ENCODE data around the gene TRMO.

TRMO gene

DNA sequence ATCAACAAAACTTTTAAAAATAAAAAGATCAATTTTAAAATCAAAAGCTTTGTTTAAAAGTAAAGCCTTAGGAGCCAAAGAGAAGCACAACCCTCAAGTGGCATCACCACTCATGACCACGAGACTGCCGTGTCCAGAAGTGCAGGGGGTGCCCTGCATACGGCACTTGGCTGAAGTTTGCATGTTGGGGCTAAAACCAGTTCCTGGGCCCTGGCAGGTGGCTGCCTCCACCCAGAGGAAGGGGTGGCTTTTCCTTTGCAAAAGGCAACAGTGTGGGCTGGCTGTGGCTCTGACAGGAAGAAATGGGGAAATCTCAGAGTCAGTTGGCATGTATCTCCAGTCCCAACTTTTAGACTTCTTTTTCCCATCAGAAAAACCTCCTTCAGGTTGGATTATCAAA lies 15.3 kb downstream of the TRMO start:
- H3K4me1 ChIP-seq (ENCODE audit: control insufficient read depth, low read length) = no peaks in the 10 kb centered on the region
- peaks cover 3% of the 10 kb centered on the region; the same call in 1 of the 2 replicates for H4K20me1 ChIP-seq (ENCODE audit: control insufficient read depth, insufficient read depth, low read depth, low read length)
- H3K36me3 ChIP-seq (ENCODE audit: control insufficient read depth, low read length) = peaks cover 53% of the 10 kb centered on the region
- no peaks in the 10 kb centered on the region for H3F3A ChIP-seq (ENCODE audit: control insufficient read depth, insufficient read depth)
- H3K4me3 ChIP-seq (ENCODE audit: low read length) = no peak overlapping the region
- H3K27me3 ChIP-seq (ENCODE audit: control insufficient read depth, low read length) = no peaks in the 10 kb centered on the region
- no peak overlapping the region for H3K4me2 ChIP-seq (ENCODE audit: low read length)
- H3K27ac ChIP-seq (ENCODE audit: low read depth, low read length) = no peak overlapping the region
- H3K9me3 ChIP-seq (ENCODE audit: control insufficient read depth, insufficient read depth, low read length) = no peaks in the 10 kb centered on the region
- TF ChIP-seq, protein P1, sequence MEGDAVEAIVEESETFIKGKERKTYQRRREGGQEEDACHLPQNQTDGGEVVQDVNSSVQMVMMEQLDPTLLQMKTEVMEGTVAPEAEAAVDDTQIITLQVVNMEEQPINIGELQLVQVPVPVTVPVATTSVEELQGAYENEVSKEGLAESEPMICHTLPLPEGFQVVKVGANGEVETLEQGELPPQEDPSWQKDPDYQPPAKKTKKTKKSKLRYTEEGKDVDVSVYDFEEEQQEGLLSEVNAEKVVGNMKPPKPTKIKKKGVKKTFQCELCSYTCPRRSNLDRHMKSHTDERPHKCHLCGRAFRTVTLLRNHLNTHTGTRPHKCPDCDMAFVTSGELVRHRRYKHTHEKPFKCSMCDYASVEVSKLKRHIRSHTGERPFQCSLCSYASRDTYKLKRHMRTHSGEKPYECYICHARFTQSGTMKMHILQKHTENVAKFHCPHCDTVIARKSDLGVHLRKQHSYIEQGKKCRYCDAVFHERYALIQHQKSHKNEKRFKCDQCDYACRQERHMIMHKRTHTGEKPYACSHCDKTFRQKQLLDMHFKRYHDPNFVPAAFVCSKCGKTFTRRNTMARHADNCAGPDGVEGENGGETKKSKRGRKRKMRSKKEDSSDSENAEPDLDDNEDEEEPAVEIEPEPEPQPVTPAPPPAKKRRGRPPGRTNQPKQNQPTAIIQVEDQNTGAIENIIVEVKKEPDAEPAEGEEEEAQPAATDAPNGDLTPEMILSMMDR (IDR thresholded peaks at IDR 0.05; ENCODE audit: low read depth, low read length, poor library complexity, severe bottlenecking) = no peak
- TF ChIP-seq EZH2phosphoT487 (IDR thresholded peaks at IDR 0.05; ENCODE audit: borderline replicate concordance, low read length) = no peak
- H3K9me2 ChIP-seq (replicated peaks; ENCODE audit: control insufficient read depth, low read length) = no peaks in the 10 kb centered on the region
- H3K79me2 ChIP-seq (ENCODE audit: control insufficient read depth, low read length) = peaks cover 14% of the 10 kb centered on the region; the same call in 1 of the 2 replicates

DNA sequence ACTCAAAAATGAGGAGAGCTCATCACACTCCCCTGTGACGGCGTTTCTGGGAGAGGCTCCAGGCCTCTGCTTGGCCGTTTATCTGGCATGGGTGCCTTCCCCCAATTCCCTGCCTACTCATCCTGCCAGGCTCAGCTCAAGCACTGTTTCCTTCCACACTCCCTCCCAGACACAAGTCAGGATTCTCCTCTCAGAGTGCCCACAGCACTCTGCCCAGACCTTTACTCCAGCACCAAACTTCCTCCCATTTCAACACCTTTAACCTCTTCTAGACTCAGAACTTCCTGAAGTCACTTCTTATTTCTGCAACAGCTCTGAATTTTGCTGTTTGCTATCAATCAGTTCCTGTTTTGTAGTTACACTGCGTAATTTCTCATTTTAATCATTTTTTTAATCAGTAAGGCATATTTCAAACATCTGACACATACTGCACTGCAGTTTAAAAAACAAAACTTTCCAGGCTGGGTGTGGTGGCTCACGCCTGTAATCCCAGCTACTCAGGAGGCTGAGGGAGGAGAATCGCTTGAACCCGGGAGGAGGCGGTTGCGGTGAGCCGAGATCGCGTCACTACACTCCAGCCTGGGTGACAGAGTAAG lies 16.0 kb downstream of the TRMO start:
- H3K36me3 ChIP-seq (ENCODE audit: control insufficient read depth, low read length) = peaks cover 46% of the 10 kb centered on the region
- no peaks in the 10 kb centered on the region for H3K27me3 ChIP-seq (ENCODE audit: control insufficient read depth, low read length)
- H3K9me2 ChIP-seq (replicated peaks; ENCODE audit: control insufficient read depth, low read length) = no peaks in the 10 kb centered on the region
- H3F3A ChIP-seq (ENCODE audit: control insufficient read depth, insufficient read depth) = 0 out of 2 replicates have a peak, but pooled peaks cover 1% of the 10 kb centered on the region
- peaks cover 14% of the 10 kb centered on the region; the same call in 1 of the 2 replicates for H3K79me2 ChIP-seq (ENCODE audit: control insufficient read depth, low read length)
- no peak overlapping the region for H3K27ac ChIP-seq (ENCODE audit: low read depth, low read length)
- peaks cover 3% of the 10 kb centered on the region; the same call in 1 of the 2 replicates for H4K20me1 ChIP-seq (ENCODE audit: control insufficient read depth, insufficient read depth, low read depth, low read length)
- no peaks in the 10 kb centered on the region for H3K9me3 ChIP-seq (ENCODE audit: control insufficient read depth, insufficient read depth, low read length)
- H3K4me2 ChIP-seq (ENCODE audit: low read length) = no peak overlapping the region
- TF ChIP-seq, protein P1 (IDR thresholded peaks at IDR 0.05; ENCODE audit: low read depth, low read length, poor library complexity, severe bottlenecking) = no peak
- TF ChIP-seq EZH2phosphoT487 (IDR thresholded peaks at IDR 0.05; ENCODE audit: borderline replicate concordance, low read length) = no peak
- no peak overlapping the region for H3K4me3 ChIP-seq (ENCODE audit: low read length)
- H3K4me1 ChIP-seq (ENCODE audit: control insufficient read depth, low read length) = no peaks in the 10 kb centered on the region

DNA sequence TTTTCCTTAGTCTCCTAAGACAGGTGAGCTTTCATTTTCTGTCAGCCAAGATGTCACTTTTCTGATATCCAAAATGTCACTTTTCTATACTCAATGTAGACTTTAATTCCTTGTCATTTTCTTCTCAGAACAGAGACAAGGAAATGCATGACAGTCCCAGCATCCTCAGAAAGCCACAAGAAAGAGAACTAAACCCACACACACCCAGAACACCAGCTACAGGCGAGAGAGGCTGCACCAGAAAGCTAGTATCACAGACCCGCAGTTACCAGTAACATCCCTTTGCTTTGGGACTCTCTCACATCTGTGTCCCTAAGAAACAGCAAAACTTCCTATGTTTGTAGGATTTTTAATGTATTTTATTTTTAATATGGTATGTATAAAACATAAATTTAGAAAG lies 17.1 kb downstream of the TRMO start:
- Histone ChIP-seq H3K4me1 (ENCODE audit: control insufficient read depth, low read length) (no peaks in the 10 kb centered on the region), H3K27me3 (ENCODE audit: control insufficient read depth, low read length) (no peaks in the 10 kb centered on the region), H3F3A (ENCODE audit: control insufficient read depth, insufficient read depth) (0 out of 2 replicates have a peak, but pooled peaks cover 3% of the 10 kb centered on the region), H3K27ac (ENCODE audit: low read depth, low read length) (no peak overlapping the region), H3K79me2 (ENCODE audit: control insufficient read depth, low read length) (peaks cover 17% of the 10 kb centered on the region; the same call in 1 of the 2 replicates), H4K20me1 (ENCODE audit: control insufficient read depth, insufficient read depth, low read depth, low read length) (peaks cover 3% of the 10 kb centered on the region; the same call in 1 of the 2 replicates), H3K9me2 (replicated peaks; ENCODE audit: control insufficient read depth, low read length) (no peaks in the 10 kb centered on the region), H3K9me3 (ENCODE audit: control insufficient read depth, insufficient read depth, low read length) (no peaks in the 10 kb centered on the region), H3K4me3 (ENCODE audit: low read length) (no peak overlapping the region), H3K36me3 (ENCODE audit: control insufficient read depth, low read length) (peaks cover 43% of the 10 kb centered on the region), H3K4me2 (ENCODE audit: low read length) (no peak overlapping the region)
- TF ChIP-seq, protein P1 (IDR thresholded peaks at IDR 0.05; ENCODE audit: low read depth, low read length, poor library complexity, severe bottlenecking) = no peak
- no peak for TF ChIP-seq EZH2phosphoT487 (IDR thresholded peaks at IDR 0.05; ENCODE audit: borderline replicate concordance, low read length)

Data from DOHH2 (cell line).